ENCODE results near the gene SHTN1.

DNA sequence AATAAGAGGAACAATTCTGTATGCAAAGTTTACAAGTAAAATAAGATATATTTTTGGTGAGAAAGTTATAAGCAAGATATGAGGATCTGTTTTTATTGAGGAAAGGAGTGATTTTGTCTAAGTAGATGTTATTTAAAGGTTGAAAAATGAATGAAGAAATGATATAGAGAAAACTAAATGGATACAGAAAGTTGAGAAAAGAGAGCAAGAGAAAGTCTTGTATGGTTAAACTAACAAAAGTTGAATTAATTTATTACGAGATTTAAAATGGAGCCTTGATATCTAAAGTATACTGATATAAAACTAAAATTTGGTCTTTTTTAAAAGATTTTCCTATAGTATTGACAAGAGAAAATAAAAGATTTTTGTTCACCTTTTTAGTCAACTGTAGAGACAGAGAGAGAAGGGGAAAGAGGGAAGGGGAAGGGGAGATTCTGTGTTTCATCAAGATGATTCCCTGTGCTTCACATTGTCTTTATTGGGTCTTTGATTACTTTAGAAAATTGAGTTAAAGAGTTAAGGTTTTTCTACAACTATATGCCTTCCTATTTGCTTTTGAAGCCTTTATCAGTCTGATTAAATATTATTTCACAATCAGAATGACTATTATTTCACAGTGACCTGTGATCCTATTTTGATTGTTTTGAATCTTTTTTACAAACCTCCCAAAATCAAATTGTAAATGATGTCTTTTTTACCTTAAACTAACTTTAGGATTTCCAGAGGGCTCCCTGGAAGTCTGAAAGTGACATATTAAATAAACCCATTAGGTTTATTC, 10.7 kb downstream of the SHTN1 start:
- TF ChIP-seq, protein P1, sequence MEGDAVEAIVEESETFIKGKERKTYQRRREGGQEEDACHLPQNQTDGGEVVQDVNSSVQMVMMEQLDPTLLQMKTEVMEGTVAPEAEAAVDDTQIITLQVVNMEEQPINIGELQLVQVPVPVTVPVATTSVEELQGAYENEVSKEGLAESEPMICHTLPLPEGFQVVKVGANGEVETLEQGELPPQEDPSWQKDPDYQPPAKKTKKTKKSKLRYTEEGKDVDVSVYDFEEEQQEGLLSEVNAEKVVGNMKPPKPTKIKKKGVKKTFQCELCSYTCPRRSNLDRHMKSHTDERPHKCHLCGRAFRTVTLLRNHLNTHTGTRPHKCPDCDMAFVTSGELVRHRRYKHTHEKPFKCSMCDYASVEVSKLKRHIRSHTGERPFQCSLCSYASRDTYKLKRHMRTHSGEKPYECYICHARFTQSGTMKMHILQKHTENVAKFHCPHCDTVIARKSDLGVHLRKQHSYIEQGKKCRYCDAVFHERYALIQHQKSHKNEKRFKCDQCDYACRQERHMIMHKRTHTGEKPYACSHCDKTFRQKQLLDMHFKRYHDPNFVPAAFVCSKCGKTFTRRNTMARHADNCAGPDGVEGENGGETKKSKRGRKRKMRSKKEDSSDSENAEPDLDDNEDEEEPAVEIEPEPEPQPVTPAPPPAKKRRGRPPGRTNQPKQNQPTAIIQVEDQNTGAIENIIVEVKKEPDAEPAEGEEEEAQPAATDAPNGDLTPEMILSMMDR (IDR thresholded peaks at IDR 0.05; ENCODE audit: insufficient read depth, low read length) = no peak
- TF ChIP-seq POLR2AphosphoS5 (IDR thresholded peaks at IDR 0.05; ENCODE audit: low read depth) (no peak), SPI1 (IDR thresholded peaks at IDR 0.05; ENCODE audit: borderline replicate concordance, low read depth) (no peak)
- TF ChIP-seq, protein P2, sequence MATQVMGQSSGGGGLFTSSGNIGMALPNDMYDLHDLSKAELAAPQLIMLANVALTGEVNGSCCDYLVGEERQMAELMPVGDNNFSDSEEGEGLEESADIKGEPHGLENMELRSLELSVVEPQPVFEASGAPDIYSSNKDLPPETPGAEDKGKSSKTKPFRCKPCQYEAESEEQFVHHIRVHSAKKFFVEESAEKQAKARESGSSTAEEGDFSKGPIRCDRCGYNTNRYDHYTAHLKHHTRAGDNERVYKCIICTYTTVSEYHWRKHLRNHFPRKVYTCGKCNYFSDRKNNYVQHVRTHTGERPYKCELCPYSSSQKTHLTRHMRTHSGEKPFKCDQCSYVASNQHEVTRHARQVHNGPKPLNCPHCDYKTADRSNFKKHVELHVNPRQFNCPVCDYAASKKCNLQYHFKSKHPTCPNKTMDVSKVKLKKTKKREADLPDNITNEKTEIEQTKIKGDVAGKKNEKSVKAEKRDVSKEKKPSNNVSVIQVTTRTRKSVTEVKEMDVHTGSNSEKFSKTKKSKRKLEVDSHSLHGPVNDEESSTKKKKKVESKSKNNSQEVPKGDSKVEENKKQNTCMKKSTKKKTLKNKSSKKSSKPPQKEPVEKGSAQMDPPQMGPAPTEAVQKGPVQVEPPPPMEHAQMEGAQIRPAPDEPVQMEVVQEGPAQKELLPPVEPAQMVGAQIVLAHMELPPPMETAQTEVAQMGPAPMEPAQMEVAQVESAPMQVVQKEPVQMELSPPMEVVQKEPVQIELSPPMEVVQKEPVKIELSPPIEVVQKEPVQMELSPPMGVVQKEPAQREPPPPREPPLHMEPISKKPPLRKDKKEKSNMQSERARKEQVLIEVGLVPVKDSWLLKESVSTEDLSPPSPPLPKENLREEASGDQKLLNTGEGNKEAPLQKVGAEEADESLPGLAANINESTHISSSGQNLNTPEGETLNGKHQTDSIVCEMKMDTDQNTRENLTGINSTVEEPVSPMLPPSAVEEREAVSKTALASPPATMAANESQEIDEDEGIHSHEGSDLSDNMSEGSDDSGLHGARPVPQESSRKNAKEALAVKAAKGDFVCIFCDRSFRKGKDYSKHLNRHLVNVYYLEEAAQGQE (IDR thresholded peaks at IDR 0.05; ENCODE audit: insufficient replicate concordance, low read depth) = no peak
